BE2C (cell line): ENCODE measurements around the gene MAP3K15.
"Not testable (repeated sequence)": the region's sequence is repeated elsewhere in the genome, so short reads cannot be mapped to it uniquely, and the experiment has no call there.

ENCODE experiments used
- DNase-seq: peaks from one replicate; pipeline ENCODE4 v3.0.0-alpha.2; 2020
- H3K27me3 ChIP-seq: fragments of 250-450 bp; sonication (Bioruptor Pico); 2 replicates; pipeline ENCODE4 v1.5.1; 2020; ENCODE audit warnings: mild to moderate bottlenecking
- H3K36me3 ChIP-seq: fragments of 250-450 bp; sonication (Bioruptor Pico); 2 replicates; pipeline ENCODE4 v1.5.1; 2020; ENCODE audit warnings: mild to moderate bottlenecking
- H3K4me1 ChIP-seq: fragments of 250-450 bp; sonication (Bioruptor Pico); 2 replicates; pipeline ENCODE4 v1.5.1; 2020
- H3K4me3 ChIP-seq: 2 replicates; pipeline ENCODE4 v1.5.1; 2011; ENCODE audit warnings: low read depth, low read length
- H3K9me3 ChIP-seq: fragments of 250-450 bp; sonication (Bioruptor Pico); 2 replicates; pipeline ENCODE4 v1.5.1; 2020
- CTCF ChIP-seq: IDR thresholded peaks from 2 replicates; pipeline ENCODE4 v1.5.1; 2012; ENCODE audit warnings: mild to moderate bottlenecking, low read depth, low read length

MAP3K15 gene

DNA sequence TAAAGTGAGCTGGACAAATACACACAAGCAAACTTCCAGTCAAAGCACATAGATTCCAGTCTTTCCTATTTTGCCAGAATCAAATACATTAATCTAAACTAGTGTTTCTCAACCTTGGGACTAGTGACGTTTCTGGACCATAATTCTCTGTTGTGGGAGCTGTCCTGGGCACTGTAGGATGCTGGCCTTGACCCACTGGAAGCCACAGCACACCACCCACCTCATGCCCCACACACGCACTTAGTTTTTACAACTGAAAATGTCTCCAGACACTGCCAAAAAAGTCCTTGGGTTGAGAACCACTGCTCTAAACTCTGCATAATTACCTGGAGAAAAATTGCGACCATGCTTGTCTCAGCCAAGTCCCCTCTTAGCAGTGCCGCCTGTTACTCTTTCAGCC lies 57.6 kb downstream of the MAP3K15 start:
- no peaks in the 10 kb centered on the region for H3K4me1 ChIP-seq
- no peak for DNase-seq
- H3K27me3 ChIP-seq, result no peaks in the 10 kb centered on the region
- no peaks in the 10 kb centered on the region for H3K9me3 ChIP-seq
- H3K36me3 ChIP-seq, result no peaks in the 10 kb centered on the region
- no peak overlapping the region for H3K4me3 ChIP-seq
- no peak for TF ChIP-seq CTCF

GRCh38 chrX:19448077-19448476 lies 67.2 kb downstream of the MAP3K15 start:
- no peaks in the 10 kb centered on the region for H3K4me1 ChIP-seq
- no peak overlapping the region for H3K4me3 ChIP-seq
- no peaks in the 10 kb centered on the region for H3K36me3 ChIP-seq
- no peak for TF ChIP-seq CTCF
- no peak for DNase-seq
- H3K27me3 ChIP-seq, result no peaks in the 10 kb centered on the region
- no peaks in the 10 kb centered on the region for H3K9me3 ChIP-seq

DNA sequence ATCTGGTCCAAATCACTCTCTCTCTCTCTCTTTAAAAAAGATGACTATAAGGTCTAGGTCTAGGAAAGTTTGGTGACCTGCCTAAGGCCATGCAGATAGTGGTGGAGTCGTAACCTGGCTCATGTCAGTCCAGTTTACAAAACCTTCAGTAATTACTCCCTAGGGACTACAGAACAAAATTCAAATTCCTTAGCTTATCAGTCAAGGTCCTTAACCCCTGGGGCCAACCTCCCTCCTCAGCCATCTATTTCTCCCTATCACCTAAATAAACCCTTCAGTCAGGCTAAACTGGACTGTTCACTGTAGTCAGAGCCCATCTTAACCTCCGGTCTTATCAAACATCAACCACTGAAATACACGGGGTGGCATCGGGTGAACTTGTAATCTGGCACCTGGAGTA lies 68.9 kb downstream of the MAP3K15 start:
- no peaks in the 10 kb centered on the region for H3K27me3 ChIP-seq
- no peak for TF ChIP-seq CTCF
- no peaks in the 10 kb centered on the region for H3K36me3 ChIP-seq
- no peak overlapping the region for H3K4me3 ChIP-seq
- no peak for DNase-seq
- H3K9me3 ChIP-seq, result no peaks in the 10 kb centered on the region
- H3K4me1 ChIP-seq, result no peaks in the 10 kb centered on the region

DNA sequence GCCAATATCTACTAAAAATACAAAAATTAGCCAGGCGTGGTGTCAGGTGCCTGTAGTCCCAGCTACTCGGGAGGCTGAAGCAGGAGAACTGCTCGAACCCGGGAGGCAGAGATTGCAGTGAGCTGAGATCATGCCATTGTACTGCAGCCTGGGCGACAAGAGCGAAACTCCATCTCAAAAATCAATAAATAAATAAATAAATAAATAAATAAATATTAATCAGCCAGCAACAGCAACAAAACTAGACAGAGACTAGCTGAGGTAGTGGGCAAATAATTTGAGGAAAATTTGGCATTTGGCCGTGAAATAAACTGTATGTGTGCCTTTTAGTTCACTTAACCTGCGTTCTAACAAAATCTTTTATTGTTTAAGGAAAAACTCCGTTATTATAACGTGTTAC lies 69.5 kb downstream of the MAP3K15 start:
- H3K36me3 ChIP-seq, H3K9me3 ChIP-seq, H3K27me3 ChIP-seq, H3K4me3 ChIP-seq, DNase-seq, H3K4me1 ChIP-seq: not testable (repeated sequence)

- no peaks in the 10 kb centered on the region for H3K36me3 ChIP-seq
- DNase-seq, result no peak
- no peak for TF ChIP-seq CTCF
- H3K27me3 ChIP-seq, result no peaks in the 10 kb centered on the region
- H3K9me3 ChIP-seq, result no peaks in the 10 kb centered on the region
- no peaks in the 10 kb centered on the region for H3K4me1 ChIP-seq
- no peak overlapping the region for H3K4me3 ChIP-seq
These were observed 71.3 kb downstream of the MAP3K15 start for GRCh38 chrX:19443869-19444526.

- no peak for DNase-seq
- H3K27me3 ChIP-seq, result no peaks in the 10 kb centered on the region
- H3K4me1 ChIP-seq, result no peaks in the 10 kb centered on the region
- no peaks in the 10 kb centered on the region for H3K9me3 ChIP-seq
- no peak for TF ChIP-seq CTCF
- H3K36me3 ChIP-seq, result no peaks in the 10 kb centered on the region
- H3K4me3 ChIP-seq, result no peak overlapping the region
These were observed 74.6 kb downstream of the MAP3K15 start for GRCh38 chrX:19440713-19441112.

GRCh38 chrX:19422661-19423060 lies 92.6 kb downstream of the MAP3K15 start:
- H3K36me3 ChIP-seq, H3K4me1 ChIP-seq, H3K4me3 ChIP-seq, H3K27me3 ChIP-seq, DNase-seq, H3K9me3 ChIP-seq: not testable (repeated sequence)
